ENCODE data around the gene MIX23.
A peak's percentile ranks its signal among the peaks of the same experiment; 100 is the strongest.
"Not testable (repeated sequence)": the region's sequence is repeated elsewhere in the genome, so short reads cannot be mapped to it uniquely, and the experiment has no call there.

The MIX23 gene

DNA sequence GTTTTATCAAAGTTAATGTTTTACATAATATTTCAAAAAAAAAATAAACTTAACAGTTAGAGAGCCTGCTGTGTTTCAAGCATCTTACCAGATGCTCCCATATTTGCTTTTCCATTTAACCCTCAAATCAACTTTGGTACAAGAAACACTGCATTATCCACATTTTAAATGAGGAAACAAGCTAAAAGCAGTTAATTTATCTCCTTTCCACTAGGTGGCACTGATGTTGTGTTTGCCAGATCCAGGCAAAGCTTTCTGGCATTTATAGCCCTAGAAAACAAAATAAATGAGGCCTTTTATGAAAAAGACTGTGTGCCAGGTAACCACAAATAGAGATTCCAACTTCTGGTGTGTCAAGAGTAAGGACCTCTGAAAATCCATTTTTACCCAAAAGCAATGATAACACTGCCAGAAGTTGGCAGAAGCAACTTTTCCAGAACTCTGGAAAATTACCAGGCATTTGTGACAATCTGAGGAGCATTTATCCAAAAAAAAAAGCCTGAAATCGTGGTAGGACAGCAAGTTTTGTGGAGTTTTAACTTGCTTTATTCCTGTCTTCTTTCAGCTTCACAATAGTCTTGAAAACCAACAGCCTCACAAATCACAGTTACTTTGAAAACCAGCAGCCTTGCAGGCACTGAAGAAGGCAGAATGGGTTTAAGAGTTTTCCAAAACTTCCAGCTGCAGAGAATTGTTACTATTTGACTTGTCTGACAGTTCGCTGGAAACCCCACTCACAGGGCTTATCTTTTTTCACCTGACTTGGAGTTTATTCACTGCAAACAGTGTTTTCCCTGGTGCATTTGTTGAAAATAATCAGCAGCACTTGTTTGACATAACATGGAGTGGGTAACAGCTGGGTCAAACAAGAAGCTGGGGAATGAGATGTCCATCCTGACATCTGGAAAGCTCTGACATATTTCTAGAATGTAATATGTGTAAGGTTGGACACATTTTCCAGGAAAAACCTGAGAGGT lies 10.1 kb upstream of the MIX23 start:
- DNase-seq (ENCODE audit: low read depth, low spot score), result no peak

GRCh38 chr3:122391681-122392446 lies 8.8 kb upstream of the MIX23 start:
- no peak for DNase-seq (ENCODE audit: low read depth, low spot score)

- DNase-seq (ENCODE audit: low read depth, low spot score), result no peak
These were observed 7.6 kb upstream of the MIX23 start for GRCh38 chr3:122390665-122391064.

- DNase-seq (ENCODE audit: low read depth, low spot score), result no peak
These were observed 6.9 kb upstream of the MIX23 start for GRCh38 chr3:122389892-122390291.

GRCh38 chr3:122389197-122389596 lies 6.2 kb upstream of the MIX23 start:
- no peak for DNase-seq (ENCODE audit: low read depth, low spot score)

DNA sequence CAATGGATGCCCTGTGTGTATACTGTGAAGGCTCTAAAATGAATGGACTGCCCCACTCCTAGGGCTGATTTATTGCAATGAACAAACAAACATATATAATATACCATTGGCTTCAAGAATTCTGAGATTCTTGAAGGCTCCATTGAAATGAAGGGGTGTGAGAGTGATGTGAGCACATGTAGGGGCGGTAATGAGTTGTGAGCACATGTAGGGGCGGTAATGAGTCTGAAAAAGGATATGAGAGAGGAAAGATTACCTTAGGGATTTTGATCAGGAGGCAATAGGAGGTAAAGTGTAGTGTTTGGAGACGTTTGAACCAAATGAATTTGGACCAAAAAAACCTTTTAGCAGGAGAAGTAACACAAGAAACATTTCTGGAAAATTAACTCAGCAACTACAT lies 4.7 kb upstream of the MIX23 start:
- DNase-seq (ENCODE audit: low read depth, low spot score), result no peak

DNA sequence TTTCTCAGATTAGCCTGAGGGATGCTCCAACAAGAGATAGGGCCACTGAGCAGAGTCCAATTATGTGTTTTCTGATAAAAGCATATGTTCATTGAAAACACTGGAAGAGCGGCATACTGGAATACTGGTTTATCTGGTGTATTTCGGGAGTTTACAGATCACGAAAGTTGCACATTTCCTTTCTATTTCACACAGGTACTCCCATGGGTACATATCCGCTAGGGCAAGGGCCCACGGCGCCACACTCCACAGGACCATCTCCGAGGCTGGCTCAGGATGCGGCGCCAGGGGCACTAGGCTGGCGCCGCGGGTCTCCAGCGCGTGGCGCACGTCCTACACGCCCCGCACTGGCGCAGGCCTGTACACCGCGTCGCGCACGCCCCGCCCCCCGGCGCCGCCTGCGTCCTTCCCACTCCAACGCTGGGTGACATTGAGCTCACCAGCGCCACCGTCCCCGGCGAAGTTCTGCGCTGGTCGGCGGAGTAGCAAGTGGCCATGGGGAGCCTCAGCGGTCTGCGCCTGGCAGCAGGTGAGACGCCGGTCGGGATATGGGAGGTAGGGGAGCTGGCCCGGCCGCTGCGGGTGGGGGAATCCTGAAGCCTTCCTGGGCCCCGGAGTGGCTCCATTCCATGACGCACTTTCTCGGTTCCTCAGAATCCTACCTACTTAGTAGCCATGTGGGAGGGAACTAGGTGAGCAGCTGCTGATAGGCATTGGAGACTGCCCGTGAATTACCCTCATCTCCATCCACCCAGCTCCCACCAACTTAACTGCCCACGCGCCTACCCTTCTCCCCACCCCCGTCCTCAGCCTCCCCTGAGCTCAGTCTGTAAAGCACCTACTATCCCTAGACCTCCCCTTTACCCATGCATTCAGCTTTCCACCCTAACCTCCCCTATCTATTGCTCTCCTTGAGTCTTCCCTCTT lies 1.0 kb upstream of the MIX23 start, which contains the start of gene FAM162A:
Gene FAM162A (plus strand): TSS at position 412 of the 927 bp plus-strand sequence. CDS start 84 bp downstream, at position 496.
- DNase-seq (ENCODE audit: low read depth, low spot score), result peak; percentile 82

GRCh38 chr3:122377975-122378374 lies 5.1 kb downstream of the MIX23 start:
- no peak for DNase-seq (ENCODE audit: low read depth, low spot score)

- DNase-seq (ENCODE audit: low read depth, low spot score), result no peak
These were observed 9.0 kb downstream of the MIX23 start for GRCh38 chr3:122374034-122374433.

DNA sequence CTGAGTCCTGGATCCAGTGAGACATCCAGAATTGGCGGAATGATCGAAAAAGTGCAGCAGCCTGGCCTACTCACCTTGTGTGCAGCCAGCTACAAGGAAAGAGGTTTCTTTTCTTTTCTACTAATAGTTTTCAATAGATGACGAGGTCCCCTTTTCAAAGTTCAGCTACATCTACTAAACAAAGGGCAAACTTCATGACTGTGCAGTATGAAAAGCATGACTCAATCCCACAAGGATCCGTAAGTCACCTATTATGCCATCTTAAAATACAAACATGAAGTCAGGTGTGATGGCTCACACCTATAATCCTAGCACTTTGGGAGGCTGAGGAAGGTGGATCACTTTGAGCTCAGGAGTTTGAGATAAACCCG lies 16.7 kb downstream of the MIX23 start:
- no peak for DNase-seq (ENCODE audit: low read depth, low spot score)

GRCh38 chr3:122365582-122366378 lies 17.3 kb downstream of the MIX23 start:
- not testable (repeated sequence) for DNase-seq (ENCODE audit: low read depth, low spot score)

GRCh38 chr3:122365073-122365472 lies 18.0 kb downstream of the MIX23 start:
- no peak for DNase-seq (ENCODE audit: low read depth, low spot score)

GRCh38 chr3:122364490-122364889 lies 18.5 kb downstream of the MIX23 start:
- no peak for DNase-seq (ENCODE audit: low read depth, low spot score)

DNA sequence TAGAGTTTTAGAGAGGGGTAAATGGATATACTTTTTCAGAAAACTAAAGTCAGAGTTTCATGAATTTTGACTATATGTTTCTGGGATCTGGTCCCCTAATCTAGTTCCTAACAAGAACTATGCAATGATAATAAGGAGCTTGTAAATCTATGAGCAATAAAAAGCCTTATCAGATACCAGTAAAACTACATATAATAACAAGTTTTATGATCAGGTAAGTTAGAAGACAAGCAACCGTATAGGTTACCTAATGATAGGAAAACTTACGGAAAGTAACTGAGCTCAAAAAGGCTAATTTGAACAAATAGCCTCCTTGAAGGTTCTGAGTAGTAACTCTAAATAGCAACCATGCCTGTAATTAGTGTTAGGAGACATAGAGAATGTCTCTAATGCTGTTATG lies 21.0 kb downstream of the MIX23 start:
- no peak for DNase-seq (ENCODE audit: low read depth, low spot score)

- DNase-seq (ENCODE audit: low read depth, low spot score), result no peak
These were observed 24.4 kb downstream of the MIX23 start for GRCh38 chr3:122358703-122359032.

DNA sequence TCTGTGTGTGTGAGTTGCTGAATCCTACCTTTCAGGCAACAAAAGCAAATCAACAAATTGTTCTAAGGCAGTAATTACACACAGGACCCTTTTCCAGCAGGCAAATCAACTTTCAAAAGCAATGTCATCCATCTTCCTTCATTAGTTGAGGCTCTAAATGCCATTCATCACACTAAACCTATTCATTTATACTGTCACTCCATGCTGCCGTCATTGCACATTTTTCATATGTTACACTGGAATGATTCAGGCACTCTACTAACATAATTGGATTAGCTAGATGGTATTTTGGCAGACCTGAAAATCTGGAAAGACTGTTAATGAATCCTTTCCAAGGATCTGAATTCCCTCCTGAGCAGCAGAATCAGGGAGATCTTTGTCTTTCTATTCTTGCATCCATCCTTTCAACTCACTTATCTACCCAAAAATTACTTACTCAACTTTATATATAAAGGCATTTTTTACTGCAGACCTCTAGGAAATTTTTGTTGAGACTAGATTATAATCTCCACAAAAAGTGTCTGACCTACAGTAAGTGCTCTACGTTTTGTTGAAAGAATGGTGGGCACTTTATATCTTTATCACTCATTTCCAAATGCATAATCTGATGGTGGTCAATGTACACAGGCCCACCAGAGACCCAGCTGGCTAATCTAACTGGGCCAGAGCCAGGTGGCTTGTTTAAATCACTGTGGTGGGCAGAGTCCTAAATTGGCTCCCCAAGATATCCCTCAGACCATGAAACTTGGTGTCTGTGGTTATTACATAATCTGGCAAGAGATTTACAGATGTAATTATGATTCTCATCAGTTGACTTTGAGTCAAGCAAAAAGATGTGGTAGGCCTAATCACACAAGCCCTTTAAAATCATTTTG lies 25.0 kb downstream of the MIX23 start:
- DNase-seq (ENCODE audit: low read depth, low spot score), result no peak

- no peak for DNase-seq (ENCODE audit: low read depth, low spot score)
These were observed 26.6 kb downstream of the MIX23 start for GRCh38 chr3:122356402-122356801.

DNA sequence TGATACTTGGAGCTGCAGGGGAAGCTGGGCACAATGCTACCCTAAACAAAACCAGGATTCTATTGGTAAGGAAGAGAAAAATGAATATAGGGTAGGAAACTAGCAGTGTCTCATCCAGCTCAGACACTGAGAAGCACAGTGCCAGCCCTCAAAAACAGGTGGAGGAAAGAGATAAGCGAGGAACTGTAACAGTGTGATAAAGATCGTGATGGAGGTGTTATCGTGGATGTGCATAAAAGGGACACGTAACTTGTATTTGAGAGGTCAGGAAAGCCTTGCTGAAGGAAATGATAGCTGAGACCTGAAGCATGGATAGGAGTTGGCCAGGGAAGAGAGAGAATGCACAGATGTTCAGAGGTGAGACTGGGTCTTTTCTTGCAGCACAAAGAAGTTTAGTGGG lies 27.4 kb downstream of the MIX23 start:
- DNase-seq (ENCODE audit: low read depth, low spot score), result no peak

GRCh38 chr3:122353893-122354401 lies 29.1 kb downstream of the MIX23 start:
- DNase-seq (ENCODE audit: low read depth, low spot score), result no peak

GRCh38 chr3:122353215-122353614 lies 29.8 kb downstream of the MIX23 start:
- no peak for DNase-seq (ENCODE audit: low read depth, low spot score)
